ENCODE data around the gene KIF5C. TPM values are rescaled to one million over a fixed set of nuclear protein-coding genes. Genes with fewer than 3 reads are reported as not detected.

Gene KIF5C
- total RNA-seq, 1 donor = 0.36 TPM

DNA sequence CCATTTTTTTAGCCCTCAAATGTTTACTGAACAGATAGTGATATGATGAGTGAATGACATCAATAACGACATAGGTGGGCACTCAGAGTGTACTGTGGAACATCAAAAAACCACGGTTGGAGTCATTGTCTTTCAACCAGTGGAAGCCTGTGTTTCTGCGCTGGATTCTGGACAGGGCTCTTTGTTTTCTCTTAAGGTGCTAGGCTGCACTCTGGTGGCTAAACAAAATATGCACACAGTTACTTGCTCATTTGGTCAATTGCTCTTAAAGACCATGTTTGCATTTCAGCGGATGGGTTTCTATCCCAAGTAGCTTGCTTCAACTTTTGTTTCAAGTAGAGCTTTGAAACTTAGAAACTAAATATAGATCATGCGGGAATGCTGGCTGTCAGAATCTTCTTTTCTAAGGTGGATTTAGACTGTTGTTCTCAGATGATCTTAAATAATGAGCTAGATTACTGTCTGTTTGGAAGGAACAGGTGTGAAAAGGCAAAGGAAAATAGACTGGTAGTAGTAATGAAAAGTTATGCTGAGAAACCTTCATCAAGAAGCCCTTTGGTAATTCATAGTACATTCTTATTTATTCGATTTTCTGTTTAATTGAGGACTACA is 115.0 kb downstream of the KIF5C start:
- peak; percentile 91 for DNase-seq (ENCODE audit: insufficient read length, low spot score, missing footprints)
- Histone ChIP-seq H3K27ac (ENCODE audit: low read depth, low read length) (no peak overlapping the region), H3K9me3 (ENCODE audit: low read depth, low read length) (no peaks in the 10 kb centered on the region)

GRCh38 chr2:148990968-148991367 is 115.9 kb downstream of the KIF5C start:
- no peaks in the 10 kb centered on the region for H3K79me2 ChIP-seq (ENCODE audit: insufficient read depth, low read length)
- no peak overlapping the region for H3K4me3 ChIP-seq (ENCODE audit: insufficient read depth, low read length)
- H2AFZ ChIP-seq (ENCODE audit: low read length) = no peak overlapping the region
- no peak overlapping the region for H3K4me2 ChIP-seq (ENCODE audit: insufficient read depth, low read length)
- no peaks in the 10 kb centered on the region for H3K4me1 ChIP-seq (ENCODE audit: insufficient read depth, low read length)
- no peaks in the 10 kb centered on the region for H3K36me3 ChIP-seq (ENCODE audit: insufficient read depth, low read length)
- no peaks in the 10 kb centered on the region for H3K27me3 ChIP-seq (ENCODE audit: insufficient read depth, low read length)
- no peaks in the 10 kb centered on the region for H3K9me3 ChIP-seq (ENCODE audit: low read depth, low read length)
- no peak for DNase-seq (ENCODE audit: insufficient read length, low spot score, missing footprints)
- H4K20me1 ChIP-seq (ENCODE audit: insufficient read depth, low read length) = no peaks in the 10 kb centered on the region
- TF ChIP-seq CTCF (IDR thresholded peaks at IDR 0.05; ENCODE audit: extremely low read depth, low read depth, low read length) = no peak
- H3K27ac ChIP-seq (ENCODE audit: low read depth, low read length) = no peak overlapping the region

More for the DNA sequence above, 115.0 kb downstream of the KIF5C start:
- H3K36me3 ChIP-seq (ENCODE audit: insufficient read depth, low read length) = no peaks in the 10 kb centered on the region
- no peak overlapping the region for H3K4me3 ChIP-seq (ENCODE audit: insufficient read depth, low read length)
- H3K4me2 ChIP-seq (ENCODE audit: insufficient read depth, low read length) = no peak overlapping the region
- no peaks in the 10 kb centered on the region for H3K27me3 ChIP-seq (ENCODE audit: insufficient read depth, low read length)
- no peaks in the 10 kb centered on the region for H3K79me2 ChIP-seq (ENCODE audit: insufficient read depth, low read length)
- no peak overlapping the region for H2AFZ ChIP-seq (ENCODE audit: low read length)
- no peaks in the 10 kb centered on the region for H4K20me1 ChIP-seq (ENCODE audit: insufficient read depth, low read length)
- no peaks in the 10 kb centered on the region for H3K4me1 ChIP-seq (ENCODE audit: insufficient read depth, low read length)
- peak; percentile 81 for TF ChIP-seq CTCF (IDR thresholded peaks at IDR 0.05; ENCODE audit: extremely low read depth, low read depth, low read length)

- H3K4me1 ChIP-seq (ENCODE audit: insufficient read depth, low read length) = no peaks in the 10 kb centered on the region
- no peak overlapping the region for H3K4me3 ChIP-seq (ENCODE audit: insufficient read depth, low read length)
Measured at GRCh38 chr2:148992448-148992847, 117.4 kb downstream of the KIF5C start.

DNA sequence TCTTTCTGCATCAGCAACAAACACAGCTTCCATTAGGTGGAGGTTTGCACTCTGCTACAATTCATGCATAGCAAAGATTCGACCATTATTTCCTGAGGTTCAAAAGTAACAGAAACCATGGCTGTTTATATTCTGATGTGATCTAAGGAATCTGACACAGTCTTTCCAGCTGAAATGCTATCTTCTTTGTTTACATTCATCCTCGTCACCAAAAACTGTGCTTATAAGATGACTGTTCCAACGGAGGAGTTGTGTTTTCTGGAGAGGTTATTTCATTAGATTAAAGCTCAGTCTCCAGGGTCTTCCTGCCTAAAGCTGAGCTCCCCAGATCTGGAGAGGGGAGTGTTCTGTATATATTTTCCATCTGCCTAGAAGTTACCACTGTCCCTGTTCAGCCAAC is 118.3 kb downstream of the KIF5C start:
- Histone ChIP-seq H3K4me3 (ENCODE audit: insufficient read depth, low read length) (no peak overlapping the region), H3K9me3 (ENCODE audit: low read depth, low read length) (no peaks in the 10 kb centered on the region), H3K36me3 (ENCODE audit: insufficient read depth, low read length) (no peaks in the 10 kb centered on the region), H3K27ac (ENCODE audit: low read depth, low read length) (no peak overlapping the region), H3K4me2 (ENCODE audit: insufficient read depth, low read length) (no peak overlapping the region), H2AFZ (ENCODE audit: low read length) (no peak overlapping the region), H3K79me2 (ENCODE audit: insufficient read depth, low read length) (no peaks in the 10 kb centered on the region), H3K27me3 (ENCODE audit: insufficient read depth, low read length) (no peaks in the 10 kb centered on the region), H3K4me1 (ENCODE audit: insufficient read depth, low read length) (no peaks in the 10 kb centered on the region), H4K20me1 (ENCODE audit: insufficient read depth, low read length) (no peaks in the 10 kb centered on the region)
- no peak for DNase-seq (ENCODE audit: insufficient read length, low spot score, missing footprints)
- no peak for TF ChIP-seq CTCF (IDR thresholded peaks at IDR 0.05; ENCODE audit: extremely low read depth, low read depth, low read length)

More at GRCh38 chr2:148992448-148992847, 117.4 kb downstream of the KIF5C start:
- Histone ChIP-seq H3K9me3 (ENCODE audit: low read depth, low read length) (no peaks in the 10 kb centered on the region), H4K20me1 (ENCODE audit: insufficient read depth, low read length) (no peaks in the 10 kb centered on the region), H3K79me2 (ENCODE audit: insufficient read depth, low read length) (no peaks in the 10 kb centered on the region), H3K4me2 (ENCODE audit: insufficient read depth, low read length) (no peak overlapping the region), H3K36me3 (ENCODE audit: insufficient read depth, low read length) (no peaks in the 10 kb centered on the region), H3K27me3 (ENCODE audit: insufficient read depth, low read length) (no peaks in the 10 kb centered on the region), H2AFZ (ENCODE audit: low read length) (no peak overlapping the region), H3K27ac (ENCODE audit: low read depth, low read length) (no peak overlapping the region)
- TF ChIP-seq CTCF (IDR thresholded peaks at IDR 0.05; ENCODE audit: extremely low read depth, low read depth, low read length) = no peak
- no peak for DNase-seq (ENCODE audit: insufficient read length, low spot score, missing footprints)
